Gastroesophageal sphincter (tissue), 3 donors: Measurements from ENCODE around the gene SOCS3.

ENCODE experiments used
- CTCF ChIP-seq, 4 experiments: fragments of 200-600 bp in 2 of 4; fragments of 450-650 bp in 2 of 4; sonication (generic) in 1 of 4; IDR thresholded peaks; one replicate each; pipeline ENCODE4 v1.5.1; 2017 to 2019; ENCODE audit warnings: antibody characterized with exemption in 4 of 4, mild to moderate bottlenecking in 2 of 4, moderate library complexity in 2 of 4
- EP300 ChIP-seq: sonication (generic); formaldehyde crosslinking; IDR thresholded peaks from one replicate; pipeline ENCODE4 v1.6.1; 2017; ENCODE audit warnings: antibody characterized with exemption, mild to moderate bottlenecking
- POLR2A ChIP-seq, 2 donors: fragments of 450-650 bp; IDR thresholded peaks; one replicate each; pipeline ENCODE4 v1.6.1; 2017; ENCODE audit warnings: antibody characterized with exemption in 2 of 2, mild to moderate bottlenecking in 2 of 2, moderate library complexity in 1 of 2
- POLR2AphosphoS5 ChIP-seq: sonication (generic); formaldehyde crosslinking; IDR thresholded peaks from one replicate; pipeline ENCODE4 v1.6.1; 2017; ENCODE audit warnings: antibody characterized with exemption

- TF ChIP-seq EP300 (no peak), POLR2A (IDR thresholded peaks at IDR 0.05) (no peak), CTCF (IDR thresholded peaks at IDR 0.05) (no peak), POLR2AphosphoS5 (peak; percentile 41)
Measured at GRCh38 chr17:78387977-78388941, 28.4 kb upstream of the SOCS3 start.
